Trophoblast cell (in vitro differentiated cells and primary cell): ENCODE data around the gene CPNE2.

ENCODE experiments used
- DNase-seq, 2 donors: peaks; one replicate each; pipeline ENCODE4 v3.0.0-alpha.2; 2016
- H2AFZ ChIP-seq: 2 replicates; pipeline ENCODE4 v1.6.1; 2013; ENCODE audit warnings: low read length, moderate library complexity, mild to moderate bottlenecking; ENCODE audit not compliant: insufficient read depth, poor library complexity
- H2AK5ac ChIP-seq: 2 replicates; pipeline ENCODE4 v1.6.1; 2013; ENCODE audit warnings: mild to moderate bottlenecking, low read length
- H2BK120ac ChIP-seq: 2 replicates; pipeline ENCODE4 v1.6.1; 2013; ENCODE audit warnings: low read length, mild to moderate bottlenecking, moderate library complexity; ENCODE audit not compliant: insufficient read depth, poor library complexity
- H2BK12ac ChIP-seq: 2 replicates; pipeline ENCODE4 v1.6.1; 2013; ENCODE audit warnings: mild to moderate bottlenecking, low read length, moderate library complexity
- H2BK5ac ChIP-seq: 2 replicates; pipeline ENCODE4 v1.6.1; 2013; ENCODE audit warnings: low read length, low read depth, moderate library complexity, mild to moderate bottlenecking; ENCODE audit not compliant: poor library complexity
- H3K14ac ChIP-seq: 2 replicates; pipeline ENCODE4 v1.6.1; 2013; ENCODE audit warnings: mild to moderate bottlenecking, low read length
- H3K18ac ChIP-seq: 2 replicates; pipeline ENCODE4 v1.6.1; 2013; ENCODE audit warnings: mild to moderate bottlenecking, low read length
- H3K23ac ChIP-seq: 2 replicates; pipeline ENCODE4 v1.6.1; 2013; ENCODE audit warnings: low read length
- H3K27ac ChIP-seq: 2 replicates; pipeline ENCODE4 v1.5.1; 2013; ENCODE audit warnings: low read depth, mild to moderate bottlenecking, inconsistent platforms, low read length, moderate library complexity
- H3K27me3 ChIP-seq: 2 replicates; pipeline ENCODE4 v1.6.1; 2013; ENCODE audit warnings: inconsistent platforms, mild to moderate bottlenecking, low read length, moderate library complexity; ENCODE audit not compliant: insufficient read depth
- H3K36me3 ChIP-seq, 2 experiments: 1 replicate in 1 of 2; 2 replicates in 1 of 2; pipeline ENCODE4 v1.6.1; 2013; ENCODE audit warnings: low read length in 2 of 2, mild to moderate bottlenecking in 2 of 2, moderate library complexity in 1 of 2; ENCODE audit not compliant: insufficient read depth in 2 of 2, control insufficient read depth in 1 of 2
- H3K4ac ChIP-seq: 2 replicates; pipeline ENCODE4 v1.6.1; 2013; ENCODE audit warnings: low read depth, mild to moderate bottlenecking, low read length, moderate library complexity
- H3K4me1 ChIP-seq, 2 experiments: 1 replicate in 1 of 2; 2 replicates in 1 of 2; pipeline ENCODE4 v1.6.1; 2013; ENCODE audit warnings: low read length in 2 of 2, mild to moderate bottlenecking in 2 of 2, moderate library complexity in 1 of 2; ENCODE audit not compliant: insufficient read depth in 2 of 2, control insufficient read depth in 1 of 2
- H3K4me2 ChIP-seq: 2 replicates; pipeline ENCODE4 v1.6.1; 2013; ENCODE audit warnings: inconsistent platforms, mild to moderate bottlenecking, low read length, moderate library complexity
- H3K4me3 ChIP-seq: 2 replicates; pipeline ENCODE4 v1.5.1; 2013; ENCODE audit warnings: mild to moderate bottlenecking, low read depth, low read length, inconsistent platforms
- H3K79me1 ChIP-seq: one replicate; pipeline ENCODE4 v1.6.1; 2013; ENCODE audit warnings: low read length
- H3K79me2 ChIP-seq: 2 replicates; pipeline ENCODE4 v1.6.1; 2013; ENCODE audit warnings: low read length, mild to moderate bottlenecking; ENCODE audit not compliant: control insufficient read depth, insufficient read depth, poor library complexity
- H3K9ac ChIP-seq: 2 replicates; pipeline ENCODE4 v1.6.1; 2013; ENCODE audit warnings: mild to moderate bottlenecking, low read length
- H3K9me3 ChIP-seq: 2 replicates; pipeline ENCODE4 v1.6.1; 2013; ENCODE audit warnings: low read depth, mild to moderate bottlenecking, control low read depth, inconsistent platforms, low read length; ENCODE audit not compliant: insufficient read depth
- H4K12ac ChIP-seq: 2 replicates; pipeline ENCODE4 v1.6.1; 2013; ENCODE audit warnings: low read depth, mild to moderate bottlenecking, low read length, moderate library complexity
- H4K8ac ChIP-seq: 2 replicates; pipeline ENCODE4 v1.6.1; 2013; ENCODE audit warnings: low read depth, mild to moderate bottlenecking, low read length, moderate library complexity
- H4K91ac ChIP-seq: one replicate; pipeline ENCODE4 v1.6.1; 2013; ENCODE audit warnings: low read depth, mild to moderate bottlenecking, low read length, moderate library complexity
- whole genome bisulfite sequencing: extraction: QIAGEN DNeasy Blood & Tissue Kit; methylation state at CpG from one replicate; pipeline ENCODE4 v1.1.7; 2013; ENCODE audit warnings: missing lambda C conversion rate; ENCODE audit not compliant: insufficient read length, insufficient coverage; ENCODE audit errors: extremely low coverage; 5-methylcytosine and 5-hydroxymethylcytosine counted together

The CPNE2 gene

GRCh38 chr16:57048095-57048494 lies 44.3 kb upstream of the CPNE2 start:
- Histone ChIP-seq H3K4me3 (no peak overlapping the region), H2AFZ (no peak overlapping the region), H3K9me3 (no peaks in the 10 kb centered on the region), H3K27me3 (no peaks in the 10 kb centered on the region), H3K23ac (no peak overlapping the region), H4K12ac (no peak overlapping the region), H2BK12ac (no peak overlapping the region), H3K4me2 (no peak overlapping the region), H3K18ac (no peak overlapping the region), H4K91ac (no peak overlapping the region), H3K4me1 (no peaks in the 10 kb centered on the region), H3K9ac (no peak overlapping the region), H3K36me3 (no peaks in the 10 kb centered on the region), H3K79me1 (no peaks in the 10 kb centered on the region), H2BK120ac (no peak overlapping the region), H2AK5ac (no peak overlapping the region), H4K8ac (no peak overlapping the region), H3K14ac (no peak overlapping the region), H3K27ac (no peak overlapping the region), H3K4ac (no peak overlapping the region), H3K79me2 (no peaks in the 10 kb centered on the region), H2BK5ac (no peak overlapping the region)
- DNase-seq: no peak
- WGBS: no CpG with 5 or more reads among the region's 2 CpGs

- Histone ChIP-seq H3K27ac (no peak overlapping the region), H3K27me3 (no peaks in the 10 kb centered on the region), H3K79me2 (no peaks in the 10 kb centered on the region), H3K9ac (no peak overlapping the region), H2BK120ac (no peak overlapping the region), H4K8ac (no peak overlapping the region), H3K4me2 (no peak overlapping the region), H3K4ac (no peak overlapping the region), H3K23ac (no peak overlapping the region), H4K12ac (no peak overlapping the region), H3K18ac (no peak overlapping the region), H3K36me3 (no peaks in the 10 kb centered on the region), H4K91ac (no peak overlapping the region), H3K14ac (no peak overlapping the region), H3K79me1 (no peaks in the 10 kb centered on the region), H2BK5ac (no peak overlapping the region), H3K4me1 (no peaks in the 10 kb centered on the region), H2AFZ (no peak overlapping the region), H2BK12ac (no peak overlapping the region), H2AK5ac (no peak overlapping the region), H3K4me3 (no peak overlapping the region), H3K9me3 (peaks cover 1% of the 10 kb centered on the region)
- no peak for DNase-seq
- WGBS: no CpG with 5 or more reads among the region's 4 CpGs
These were observed 42.7 kb upstream of the CPNE2 start for GRCh38 chr16:57049678-57050077.

- Histone ChIP-seq H3K27me3 (no peaks in the 10 kb centered on the region), H3K23ac (no peak overlapping the region), H3K18ac (no peak overlapping the region), H4K91ac (no peak overlapping the region), H4K12ac (no peak overlapping the region), H3K4me2 (no peak overlapping the region), H4K8ac (no peak overlapping the region), H2AFZ (no peak overlapping the region), H3K27ac (no peak overlapping the region), H2BK120ac (no peak overlapping the region), H3K79me1 (no peaks in the 10 kb centered on the region), H2BK5ac (no peak overlapping the region), H3K9ac (no peak overlapping the region), H3K4me1 (no peaks in the 10 kb centered on the region), H3K79me2 (no peaks in the 10 kb centered on the region), H3K9me3 (peaks cover 1% of the 10 kb centered on the region), H3K36me3 (no peaks in the 10 kb centered on the region), H2AK5ac (no peak overlapping the region), H2BK12ac (no peak overlapping the region), H3K4ac (no peak overlapping the region), H3K14ac (no peak overlapping the region), H3K4me3 (no peak overlapping the region)
- no CpG with 5 or more reads among the region's 11 CpGs for WGBS
- peak in 1 of 2 donors; percentile 51 for DNase-seq
These were observed 40.6 kb upstream of the CPNE2 start for GRCh38 chr16:57051696-57052228.

GRCh38 chr16:57053206-57053605 lies 39.2 kb upstream of the CPNE2 start:
- H4K8ac ChIP-seq: no peak overlapping the region
- no peak overlapping the region for H4K91ac ChIP-seq
- H4K12ac ChIP-seq: no peak overlapping the region
- H3K4me1 ChIP-seq: no peaks in the 10 kb centered on the region
- H3K18ac ChIP-seq: no peak overlapping the region
- no peaks in the 10 kb centered on the region for H3K27me3 ChIP-seq
- H2BK120ac ChIP-seq: no peak overlapping the region
- no peak for DNase-seq
- H3K4ac ChIP-seq: no peak overlapping the region
- H3K9me3 ChIP-seq: peaks cover 1% of the 10 kb centered on the region
- no peak overlapping the region for H3K4me2 ChIP-seq
- no peak overlapping the region for H3K23ac ChIP-seq
- H3K14ac ChIP-seq: no peak overlapping the region
- WGBS: no CpG with 5 or more reads among the region's 9 CpGs
- no peaks in the 10 kb centered on the region for H3K79me1 ChIP-seq
- no peaks in the 10 kb centered on the region for H3K79me2 ChIP-seq
- H2BK5ac ChIP-seq: no peak overlapping the region
- H2AFZ ChIP-seq: no peak overlapping the region
- H2BK12ac ChIP-seq: no peak overlapping the region
- H2AK5ac ChIP-seq: no peak overlapping the region
- no peaks in the 10 kb centered on the region for H3K36me3 ChIP-seq
- no peak overlapping the region for H3K9ac ChIP-seq
- H3K27ac ChIP-seq: no peak overlapping the region
- no peak overlapping the region for H3K4me3 ChIP-seq
